MG63 (cell line): ENCODE measurements around the gene PSMB1. TPM values are rescaled to one million over a fixed set of nuclear protein-coding genes. Genes with fewer than 3 reads are reported as not detected.

Experiments used
- DNase-seq: peaks from one replicate; pipeline ENCODE4 v3.0.0-alpha.2; 2020
- H3K27me3 ChIP-seq: fragments of 250-450 bp; sonication (Bioruptor Pico); 2 replicates; pipeline ENCODE4 v1.5.1; 2020; ENCODE audit warnings: mild to moderate bottlenecking, moderate library complexity
- H3K36me3 ChIP-seq: fragments of 250-450 bp; sonication (Bioruptor Pico); 2 replicates; pipeline ENCODE4 v1.5.1; 2020; ENCODE audit warnings: mild to moderate bottlenecking, moderate library complexity
- H3K4me3 ChIP-seq: fragments of 250-450 bp; sonication (Bioruptor Pico); 2 replicates; pipeline ENCODE4 v1.5.1; 2020; ENCODE audit warnings: mild to moderate bottlenecking, moderate library complexity
- H3K9me3 ChIP-seq: fragments of 250-450 bp; sonication (Bioruptor Pico); 2 replicates; pipeline ENCODE4 v1.5.1; 2020; ENCODE audit warnings: mild to moderate bottlenecking, moderate library complexity
- total RNA-seq: library from RNA; depleted of rRNA; stranded (reverse); fragments of >200 nt; shearing (Covaris generic); gene quantifications from 2 replicates; pipeline ENCODE4 v1.2.3, GENCODE V29; 2014; ENCODE audit warnings: low replicate concordance; rRNA removed

The PSMB1 gene
- total RNA-seq, 1 experiment from 2014 or later = 959 TPM

- DNase-seq = no peak
- H3K27me3 ChIP-seq = no peaks in the 10 kb centered on the region
- H3K9me3 ChIP-seq = peaks cover 2% of the 10 kb centered on the region; the same call in 1 of the 2 replicates
- H3K36me3 ChIP-seq = no peaks in the 10 kb centered on the region
- no peak overlapping the region for H3K4me3 ChIP-seq
These were observed 65.3 kb downstream of the PSMB1 start for GRCh38 chr6:170487707-170488329.

GRCh38 chr6:170485159-170485558 is 67.9 kb downstream of the PSMB1 start:
- Histone ChIP-seq H3K36me3 (no peaks in the 10 kb centered on the region), H3K9me3 (peaks cover 2% of the 10 kb centered on the region; the same call in 1 of the 2 replicates), H3K4me3 (no peak overlapping the region), H3K27me3 (no peaks in the 10 kb centered on the region)
- DNase-seq = no peak

Other genes with a start within 250 kb of the PSMB1 start
- gene FAM120B, start 246.5 kb downstream of the PSMB1 start, total RNA-seq = 11.5 and 14.3 TPM in 2 replicates
- gene TBP, start 1.1 kb upstream of the PSMB1 start, total RNA-seq = 18.3 and 25.6 TPM in 2 replicates
- 187 and 231 TPM in 2 replicates for gene PDCD2, start 31.3 kb upstream of the PSMB1 start, total RNA-seq